Nephron (organoid): Measurements from ENCODE around the gene GIGYF2.

Experiments used
- H3K27ac Mint-ChIP-seq, 3 experiments: 2 replicates each; pipeline ENCODE4 v1.8.0; 2020; ENCODE audit warnings: mixed read lengths in 3 of 3, mild to moderate bottlenecking in 2 of 3, moderate library complexity in 1 of 3
- H3K27me3 Mint-ChIP-seq: 2 replicates; pipeline ENCODE4 v1.8.0; 2021; ENCODE audit warnings: low read depth, mild to moderate bottlenecking, moderate library complexity, mixed read lengths
- H3K36me3 Mint-ChIP-seq: 2 replicates; pipeline ENCODE4 v1.8.0; 2020; ENCODE audit warnings: low read depth, mixed read lengths
- H3K4me1 Mint-ChIP-seq: 2 replicates; pipeline ENCODE4 v1.8.0; 2020; ENCODE audit warnings: mixed read lengths
- H3K4me3 Mint-ChIP-seq, 3 experiments: 2 replicates each; pipeline ENCODE4 v1.8.0; 2020; ENCODE audit warnings: mild to moderate bottlenecking in 3 of 3, mixed read lengths in 3 of 3, moderate library complexity in 2 of 3
- H3K9me3 Mint-ChIP-seq: 2 replicates; pipeline ENCODE4 v1.8.0; 2020; ENCODE audit warnings: mixed read lengths
- TF ChIP-seq, protein P1 (sequence below), 3 experiments: fragments of 200-600 bp; sonication (generic); IDR thresholded peaks; one replicate each; pipeline ENCODE4 v1.5.0; 2021; ENCODE audit warnings: antibody characterized with exemption in 3 of 3; ENCODE audit not compliant: unreplicated experiment in 3 of 3

Gene GIGYF2

GRCh38 chr2:232781765-232782164 is 84.6 kb downstream of the GIGYF2 start:
- H3K9me3 Mint-ChIP-seq: no peaks in the 10 kb centered on the region
- no peaks in the 10 kb centered on the region for H3K27me3 Mint-ChIP-seq
- peaks cover 42% of the 10 kb centered on the region for H3K36me3 Mint-ChIP-seq
- peaks cover 19% of the 10 kb centered on the region for H3K4me1 Mint-ChIP-seq
- H3K4me3 Mint-ChIP-seq: no peak overlapping the region
- peak overlapping the region in 2 of 3 experiments; percentile 39 to 81 for H3K27ac Mint-ChIP-seq
- TF ChIP-seq, protein P1, sequence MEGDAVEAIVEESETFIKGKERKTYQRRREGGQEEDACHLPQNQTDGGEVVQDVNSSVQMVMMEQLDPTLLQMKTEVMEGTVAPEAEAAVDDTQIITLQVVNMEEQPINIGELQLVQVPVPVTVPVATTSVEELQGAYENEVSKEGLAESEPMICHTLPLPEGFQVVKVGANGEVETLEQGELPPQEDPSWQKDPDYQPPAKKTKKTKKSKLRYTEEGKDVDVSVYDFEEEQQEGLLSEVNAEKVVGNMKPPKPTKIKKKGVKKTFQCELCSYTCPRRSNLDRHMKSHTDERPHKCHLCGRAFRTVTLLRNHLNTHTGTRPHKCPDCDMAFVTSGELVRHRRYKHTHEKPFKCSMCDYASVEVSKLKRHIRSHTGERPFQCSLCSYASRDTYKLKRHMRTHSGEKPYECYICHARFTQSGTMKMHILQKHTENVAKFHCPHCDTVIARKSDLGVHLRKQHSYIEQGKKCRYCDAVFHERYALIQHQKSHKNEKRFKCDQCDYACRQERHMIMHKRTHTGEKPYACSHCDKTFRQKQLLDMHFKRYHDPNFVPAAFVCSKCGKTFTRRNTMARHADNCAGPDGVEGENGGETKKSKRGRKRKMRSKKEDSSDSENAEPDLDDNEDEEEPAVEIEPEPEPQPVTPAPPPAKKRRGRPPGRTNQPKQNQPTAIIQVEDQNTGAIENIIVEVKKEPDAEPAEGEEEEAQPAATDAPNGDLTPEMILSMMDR (IDR thresholded peaks at IDR 0.05; ENCODE audit: unreplicated experiment in 3 of 3): no peak

DNA sequence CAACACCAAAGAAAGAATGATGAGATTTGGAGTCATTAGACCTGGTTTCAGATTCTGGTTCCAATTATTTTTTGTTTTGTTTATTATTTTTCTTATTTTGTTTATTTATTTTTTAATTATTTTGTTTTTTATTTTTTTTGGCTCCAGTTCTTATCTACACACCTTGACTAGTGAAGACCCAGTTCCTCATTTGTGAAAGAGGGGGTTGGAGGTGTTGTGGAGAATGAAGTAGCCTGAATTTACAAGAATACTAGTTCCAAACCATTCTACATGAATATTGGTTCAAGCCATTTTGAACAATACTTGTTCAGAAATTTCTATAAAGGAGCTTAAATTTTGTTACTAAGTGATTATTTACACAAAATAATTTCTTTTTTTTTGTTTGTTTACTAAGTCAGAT is 86.1 kb downstream of the GIGYF2 start:
- TF ChIP-seq, protein P1 (IDR thresholded peaks at IDR 0.05; ENCODE audit: unreplicated experiment in 3 of 3): no peak
- no peaks in the 10 kb centered on the region for H3K27me3 Mint-ChIP-seq
- H3K27ac Mint-ChIP-seq: peak overlapping the region in 1 of 3 experiments; percentile 24
- peaks cover 19% of the 10 kb centered on the region for H3K4me1 Mint-ChIP-seq
- H3K36me3 Mint-ChIP-seq: peaks cover 51% of the 10 kb centered on the region
- no peak overlapping the region for H3K4me3 Mint-ChIP-seq
- no peaks in the 10 kb centered on the region for H3K9me3 Mint-ChIP-seq

GRCh38 chr2:232787806-232788205 is 90.7 kb downstream of the GIGYF2 start:
- Mint-ChIP-seq H3K27ac (peak overlapping the region; percentile 25 to 66 (median 31)), H3K36me3 (peaks cover 71% of the 10 kb centered on the region), H3K9me3 (no peaks in the 10 kb centered on the region), H3K4me3 (no peak overlapping the region), H3K27me3 (no peaks in the 10 kb centered on the region), H3K4me1 (peaks cover 5% of the 10 kb centered on the region)
- TF ChIP-seq, protein P1 (IDR thresholded peaks at IDR 0.05; ENCODE audit: unreplicated experiment in 3 of 3): no peak

- TF ChIP-seq, protein P1 (IDR thresholded peaks at IDR 0.05; ENCODE audit: unreplicated experiment in 3 of 3): no peak
- Mint-ChIP-seq H3K36me3 (peaks cover 60% of the 10 kb centered on the region), H3K4me3 (no peak overlapping the region), H3K27ac (peak overlapping the region; percentile 49 to 81 (median 75)), H3K4me1 (peaks cover 5% of the 10 kb centered on the region), H3K27me3 (no peaks in the 10 kb centered on the region), H3K9me3 (no peaks in the 10 kb centered on the region)
These were observed 92.0 kb downstream of the GIGYF2 start for GRCh38 chr2:232789082-232789481.

- Mint-ChIP-seq H3K36me3 (peaks cover 64% of the 10 kb centered on the region), H3K9me3 (no peaks in the 10 kb centered on the region), H3K27ac (no peak overlapping the region), H3K4me1 (peaks cover 5% of the 10 kb centered on the region), H3K27me3 (no peaks in the 10 kb centered on the region), H3K4me3 (no peak overlapping the region)
- TF ChIP-seq, protein P1 (IDR thresholded peaks at IDR 0.05; ENCODE audit: unreplicated experiment in 3 of 3): no peak
These were observed 94.4 kb downstream of the GIGYF2 start for GRCh38 chr2:232791518-232791917.

- no peak overlapping the region for H3K27ac Mint-ChIP-seq
- peaks cover 5% of the 10 kb centered on the region for H3K4me1 Mint-ChIP-seq
- peaks cover 68% of the 10 kb centered on the region for H3K36me3 Mint-ChIP-seq
- H3K4me3 Mint-ChIP-seq: no peak overlapping the region
- no peaks in the 10 kb centered on the region for H3K9me3 Mint-ChIP-seq
- TF ChIP-seq, protein P1 (IDR thresholded peaks at IDR 0.05; ENCODE audit: unreplicated experiment in 3 of 3): no peak
- no peaks in the 10 kb centered on the region for H3K27me3 Mint-ChIP-seq
These were observed 96.1 kb downstream of the GIGYF2 start for GRCh38 chr2:232793271-232793670.
